Stimulated activated CD4-positive, alpha-beta T cell treated with anti-CD3 and anti-CD28 coated beads, Interleukin-1b, Interleukin-23, amount 100 ng/mL, for 48 hours (primary cell): ENCODE measurements around the gene HOXB8.

Source experiments
- DNase-seq: peaks from one replicate; pipeline ENCODE4 v3.0.0-alpha.2; 2020

The HOXB8 gene

GRCh38 chr17:48567209-48567608, 47.9 kb downstream of the HOXB8 start:
- no peak for DNase-seq

- no peak for DNase-seq
These were observed 48.4 kb downstream of the HOXB8 start for GRCh38 chr17:48566717-48567116.

- DNase-seq, result no peak
These were observed 49.0 kb downstream of the HOXB8 start for GRCh38 chr17:48565925-48566710.

- no peak for DNase-seq
These were observed 50.0 kb downstream of the HOXB8 start for GRCh38 chr17:48565022-48565554.

DNA sequence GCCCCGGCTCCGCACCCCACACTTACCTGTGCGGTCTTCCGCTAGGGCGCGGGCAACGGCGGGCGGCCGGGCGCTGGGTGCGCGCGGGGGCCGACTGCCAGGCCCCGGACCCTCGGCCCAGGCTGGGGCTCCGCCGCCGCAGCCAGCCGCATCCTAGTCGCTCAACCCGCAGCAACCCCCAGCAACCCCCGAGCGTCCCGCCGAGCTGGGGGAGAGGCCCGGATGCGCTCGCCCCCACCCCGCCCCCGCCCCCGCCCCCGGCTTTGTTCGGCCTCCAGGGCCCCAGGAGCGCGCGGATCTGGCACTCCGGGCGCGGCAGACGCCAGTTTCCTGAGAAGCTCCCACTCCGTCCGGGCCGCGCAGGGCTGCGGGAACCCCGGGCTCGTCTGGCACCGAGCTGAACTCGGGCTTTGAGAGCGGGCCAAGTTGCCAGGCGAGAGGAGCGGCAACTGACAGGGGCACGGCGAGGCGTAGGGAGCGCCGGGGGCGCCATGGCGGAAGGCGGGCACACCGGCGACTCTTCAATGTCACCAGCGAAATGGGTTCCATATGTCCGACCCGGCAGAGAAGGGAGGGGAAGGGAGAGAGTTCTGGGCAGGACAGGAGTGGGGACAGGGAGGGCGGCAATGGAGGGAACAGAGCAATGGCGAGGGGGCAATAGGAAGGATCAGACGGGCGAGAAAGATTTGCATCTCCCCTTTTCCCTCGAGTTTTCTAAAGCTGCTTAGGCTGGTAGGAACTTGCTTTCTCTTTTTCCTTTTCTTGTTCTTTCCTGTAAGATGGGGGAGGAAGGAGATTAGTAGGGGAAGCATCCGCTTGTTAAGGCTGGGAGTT, 50.7 kb downstream of the HOXB8 start:
- no peak for DNase-seq

DNA sequence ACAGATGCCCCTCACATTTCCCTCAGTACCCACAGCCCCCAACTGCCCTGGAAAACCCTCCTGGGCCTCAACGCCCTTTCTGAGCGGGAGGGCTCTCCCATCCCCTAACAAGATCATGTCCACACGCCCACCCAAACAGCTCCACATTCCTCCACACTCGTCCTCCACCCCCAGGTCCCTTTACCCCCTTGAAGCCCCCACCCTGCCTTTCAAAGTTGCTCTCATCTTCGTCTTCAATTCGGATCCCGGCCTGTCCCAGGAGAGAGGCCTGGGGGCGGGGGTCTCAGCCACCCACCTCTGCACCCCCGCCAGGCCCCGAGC, 51.3 kb downstream of the HOXB8 start:
- DNase-seq, result no peak

DNA sequence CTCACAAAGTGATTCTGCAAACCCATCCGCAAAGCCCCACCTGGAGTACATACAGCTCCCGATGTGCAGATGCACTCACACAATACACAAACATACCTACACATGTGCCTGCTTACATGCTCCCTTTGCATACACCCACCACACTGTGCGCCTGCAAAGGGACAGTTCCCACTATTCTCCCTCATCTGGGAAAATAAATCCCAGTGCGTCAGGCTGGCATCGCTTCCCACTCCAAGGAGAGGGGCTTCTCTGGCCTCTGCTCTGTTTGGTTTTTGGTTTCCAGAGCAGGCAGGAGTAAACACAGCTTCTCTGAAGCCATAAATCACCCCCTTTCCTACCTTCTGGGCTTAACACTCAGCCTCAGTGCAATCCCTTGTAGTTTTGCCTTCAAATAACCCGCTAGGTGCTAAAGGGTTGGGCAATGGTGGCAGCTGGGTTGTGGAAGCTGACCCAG, 51.7 kb downstream of the HOXB8 start:
- no peak for DNase-seq

DNA sequence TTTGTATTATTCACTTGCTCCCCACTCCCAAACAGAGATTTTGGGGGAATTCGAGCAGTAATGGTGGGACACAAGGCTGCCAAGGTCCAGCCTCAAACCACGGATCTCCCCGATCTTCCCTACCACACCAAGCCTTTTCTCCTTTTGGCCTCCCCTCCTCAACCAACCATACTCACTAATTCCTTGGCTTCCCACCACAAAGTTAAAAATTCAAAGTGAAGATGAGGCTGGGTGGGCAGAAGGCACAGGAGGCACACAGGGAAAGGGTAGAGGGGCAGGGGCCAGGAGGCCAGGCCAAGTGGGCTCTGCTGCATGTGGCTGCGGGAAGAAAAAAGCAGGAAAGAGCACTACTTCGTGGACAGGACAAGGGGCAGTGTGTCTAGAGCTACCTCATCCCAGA, 52.2 kb downstream of the HOXB8 start:
- no peak for DNase-seq
